Colonic mucosa (tissue), 4 donors: ENCODE results near the gene ATP1A4. TPM values are rescaled to one million over a fixed set of nuclear protein-coding genes. Genes with fewer than 3 reads are reported as not detected.

Experiments
- DNase-seq: peaks from one replicate; pipeline ENCODE4 v3.0.0-alpha.2; 2020
- H3K27ac ChIP-seq: fragments of 200-600 bp; one replicate; pipeline ENCODE4 v1.8.0; 2021
- H3K27me3 ChIP-seq: fragments of 200-600 bp; one replicate; pipeline ENCODE4 v1.8.0; 2021
- H3K36me3 ChIP-seq: fragments of 200-600 bp; one replicate; pipeline ENCODE4 v1.8.0; 2021
- H3K4me1 ChIP-seq: fragments of 200-600 bp; one replicate; pipeline ENCODE4 v1.8.0; 2021; ENCODE audit warnings: mild to moderate bottlenecking
- H3K4me3 ChIP-seq: fragments of 200-600 bp; one replicate; pipeline ENCODE4 v1.8.0; 2021
- H3K9ac ChIP-seq, 2 donors: one replicate each; pipeline ENCODE4 v1.7.0; 2013; ENCODE audit warnings: control low read depth in 2 of 2, low read depth in 2 of 2, low read length in 2 of 2
- H3K9me3 ChIP-seq: fragments of 200-600 bp; one replicate; pipeline ENCODE4 v1.8.0; 2021
- CTCF ChIP-seq: fragments of 200-600 bp; IDR thresholded peaks from one replicate; pipeline ENCODE4 v1.8.0; 2022; ENCODE audit warnings: antibody characterized with exemption, mild to moderate bottlenecking
- intact Hi-C: fragments of 100-400 bp; cut with DNase I; formaldehyde crosslinking; loops from one replicate; pipeline ENCODE4 v1.14.1; 2022
- total RNA-seq, 2 donors: library from RNA; stranded (reverse); fragmentation: NEBNext Ultra II Directional in 1 of 2; extraction: Animal tissue kit (Norgen Biotek cat#: 25700) in 1 of 2; gene quantifications; one replicate each; pipeline ENCODE4 v1.2.1, GENCODE V29; 2021
- donor health status: healthy.
- donor health status: DM: no; HTN: no; CAD: no.
- donor health status: DM: no; HTN: no; CAD: no.

ATP1A4 gene
- total RNA-seq, 2 donors from 2014 or later: not detected

GRCh38 chr1:160224606-160225005 lies 73.2 kb downstream of the ATP1A4 start:
- TF ChIP-seq CTCF: no peak
- intact Hi-C loops: no loop called here
- no peaks in the 10 kb centered on the region for H3K27me3 ChIP-seq
- H3K4me3 ChIP-seq: no peak overlapping the region
- H3K36me3 ChIP-seq: peaks cover 28% of the 10 kb centered on the region
- DNase-seq: no peak
- no peaks in the 10 kb centered on the region for H3K4me1 ChIP-seq
- no peak overlapping the region for H3K9ac ChIP-seq
- no peaks in the 10 kb centered on the region for H3K9me3 ChIP-seq
- H3K27ac ChIP-seq: no peak overlapping the region

- Histone ChIP-seq H3K4me1 (no peaks in the 10 kb centered on the region), H3K27me3 (no peaks in the 10 kb centered on the region), H3K9me3 (no peaks in the 10 kb centered on the region), H3K27ac (no peak overlapping the region), H3K4me3 (no peak overlapping the region), H3K36me3 (peaks cover 28% of the 10 kb centered on the region), H3K9ac (no peak overlapping the region)
- TF ChIP-seq CTCF: no peak
- no peak for DNase-seq
- intact Hi-C loops: no loop called here
These were observed 73.9 kb downstream of the ATP1A4 start for GRCh38 chr1:160225345-160225744.

- H3K27me3 ChIP-seq: no peaks in the 10 kb centered on the region
- TF ChIP-seq CTCF: no peak
- H3K4me1 ChIP-seq: no peaks in the 10 kb centered on the region
- intact Hi-C loops: no loop called here
- no peak overlapping the region for H3K9ac ChIP-seq
- H3K36me3 ChIP-seq: peaks cover 26% of the 10 kb centered on the region
- no peak for DNase-seq
- no peak overlapping the region for H3K4me3 ChIP-seq
- H3K27ac ChIP-seq: no peak overlapping the region
- no peaks in the 10 kb centered on the region for H3K9me3 ChIP-seq
These were observed 75.2 kb downstream of the ATP1A4 start for GRCh38 chr1:160226623-160227022.

- Histone ChIP-seq H3K36me3 (peaks cover 22% of the 10 kb centered on the region), H3K4me3 (no peak overlapping the region), H3K9ac (no peak overlapping the region), H3K27me3 (no peaks in the 10 kb centered on the region), H3K27ac (no peak overlapping the region), H3K4me1 (no peaks in the 10 kb centered on the region), H3K9me3 (no peaks in the 10 kb centered on the region)
- no peak for TF ChIP-seq CTCF
- intact Hi-C loops: no loop called here
- no peak for DNase-seq
These were observed 75.6 kb downstream of the ATP1A4 start for GRCh38 chr1:160227034-160227433.

- intact Hi-C loops: no loop called here
- no peak overlapping the region for H3K4me3 ChIP-seq
These were observed 76.2 kb downstream of the ATP1A4 start for GRCh38 chr1:160227561-160227960.

More at GRCh38 chr1:160227561-160227960, 76.2 kb downstream of the ATP1A4 start:
- Histone ChIP-seq H3K27me3 (no peaks in the 10 kb centered on the region), H3K27ac (no peak overlapping the region), H3K9ac (no peak overlapping the region), H3K36me3 (peaks cover 17% of the 10 kb centered on the region), H3K4me1 (no peaks in the 10 kb centered on the region), H3K9me3 (no peaks in the 10 kb centered on the region)
- no peak for TF ChIP-seq CTCF
- DNase-seq: no peak
